HepG2 (cell line): ENCODE data around the gene FAM117A. TPM values are rescaled to one million over a fixed set of nuclear protein-coding genes. Genes with fewer than 3 reads are reported as not detected.

Experiments used
- DNMT3B ChIP-seq: conservative IDR thresholded peaks from 2 replicates; pipeline ENCODE4 v1.6.1; 2016; ENCODE audit warnings: missing biosample characterization, control low read depth
- FOXA1 ChIP-seq, 2 experiments: fragments of 450-650 bp in 1 of 2; sonication (generic) in 1 of 2; formaldehyde crosslinking in 1 of 2; IDR thresholded peaks; 2 replicates each; pipeline versions ENCODE4 v1.4.0 to v1.6.1; 2016 to 2020; ENCODE audit warnings: missing genetic modification reagents in 1 of 2
- MEIS2 ChIP-seq: sonication (generic); formaldehyde crosslinking; IDR thresholded peaks from 2 replicates; pipeline ENCODE4 v1.9.0; 2021; ENCODE audit warnings: mild to moderate bottlenecking, missing genetic modification reagents
- NCOA5 ChIP-seq: sonication (generic); formaldehyde crosslinking; IDR thresholded peaks from 2 replicates; pipeline ENCODE4 v1.4.0; 2020; ENCODE audit warnings: missing genetic modification reagents
- REPIN1 ChIP-seq: sonication (generic); formaldehyde crosslinking; IDR thresholded peaks from 2 replicates; pipeline ENCODE4 v1.8.0; 2022; ENCODE audit warnings: missing genetic modification reagents, low read depth, mild to moderate bottlenecking, borderline replicate concordance
- TOE1 ChIP-seq: sonication (generic); formaldehyde crosslinking; IDR thresholded peaks from 2 replicates; pipeline ENCODE4 v1.4.0; 2020; ENCODE audit warnings: mild to moderate bottlenecking, missing genetic modification reagents
- YEATS2 ChIP-seq: sonication (generic); formaldehyde crosslinking; IDR thresholded peaks from 2 replicates; pipeline ENCODE4 v1.4.0; 2020; ENCODE audit warnings: missing genetic modification reagents, borderline replicate concordance
- ZBTB40 ChIP-seq, 2 experiments: fragments of 450-650 bp in 1 of 2; sonication (generic) in 1 of 2; formaldehyde crosslinking in 1 of 2; IDR thresholded peaks; 2 replicates each; pipeline versions ENCODE4 v1.6.1 to v1.8.0; 2016 to 2022; ENCODE audit warnings: antibody characterized with exemption in 1 of 2, mild to moderate bottlenecking in 1 of 2, missing genetic modification reagents in 1 of 2
- ZBTB43 ChIP-seq: sonication (generic); formaldehyde crosslinking; conservative IDR thresholded peaks from 2 replicates; pipeline ENCODE4 v1.4.0; 2020; ENCODE audit warnings: missing genetic modification reagents
- ZNF580 ChIP-seq: IDR thresholded peaks from 2 replicates; pipeline ENCODE4 v1.6.1; 2016; ENCODE audit warnings: low read depth, borderline replicate concordance
- ZNF773 ChIP-seq: sonication (generic); formaldehyde crosslinking; IDR thresholded peaks from 2 replicates; pipeline ENCODE4 v1.4.0; 2020; ENCODE audit warnings: missing genetic modification reagents, borderline replicate concordance
- ZNF777 ChIP-seq: sonication (generic); formaldehyde crosslinking; IDR thresholded peaks from 2 replicates; pipeline ENCODE4 v1.4.0; 2020; ENCODE audit warnings: missing genetic modification reagents
- ZNF83 ChIP-seq: sonication (generic); formaldehyde crosslinking; IDR thresholded peaks from 2 replicates; pipeline ENCODE4 v1.4.0; 2020; ENCODE audit warnings: missing genetic modification reagents, mild to moderate bottlenecking, borderline replicate concordance
- ZXDC ChIP-seq: sonication (generic); formaldehyde crosslinking; IDR thresholded peaks from 2 replicates; pipeline ENCODE4 v1.5.0; 2020; ENCODE audit warnings: mild to moderate bottlenecking, missing genetic modification reagents
- polyA plus RNA-seq, 8 experiments: library from polyadenylated mRNA; depleted of rRNA in 3 of 8; stranded (reverse) in 7 of 8; unstranded in 1 of 8; fragments of >200 nt; fragmentation: Illumina TruSeq in 4 of 8; extraction: Trizol in 4 of 8; gene quantifications; 2 replicates each; pipeline versions ENCODE4 v1.2.1 to v1.2.3, GENCODE V29; 2011 to 2016; ENCODE audit warnings: low read depth in 4 of 8, missing spikeins in 1 of 8, mixed read lengths in 1 of 8; ENCODE audit not compliant: insufficient read depth in 1 of 8
- total RNA-seq, 5 experiments: library from RNA; depleted of rRNA; stranded (reverse); fragments of >200 nt; fragmentation: Illumina TruSeq; extraction: Trizol; gene quantifications; 2 replicates each; pipeline ENCODE4 v1.2.3, GENCODE V29; 2016; ENCODE audit warnings: low read depth in 1 of 5

FAM117A gene
- total and polyA plus RNA-seq, 2 of the 13 experiments (the other 11 are each of a cell fraction or from before 2014, with no cell fraction given): 12.1 to 19.8 TPM

- TF ChIP-seq ZXDC (CRISPR knock-in tag): peak; percentile 88; the same call in 1 of the 2 replicates
- TF ChIP-seq ZBTB43 (CRISPR knock-in tag): 0 out of 2 replicates have a peak, but pooled peaks have one; percentile 57
- peak; percentile 42; the same call in 1 of the 2 replicates for TF ChIP-seq DNMT3B (CRISPR knock-in tag)
- TF ChIP-seq FOXA1 (IDR thresholded peaks at IDR 0.05): no peak
- TF ChIP-seq FOXA1 (CRISPR knock-in tag; IDR thresholded peaks at IDR 0.05): peak; percentile 8; the same call in 1 of the 2 replicates
- TF ChIP-seq ZNF83 (CRISPR knock-in tag): peak; percentile 92; the same call in 1 of the 2 replicates
- TF ChIP-seq ZBTB40 (IDR thresholded peaks at IDR 0.05): no peak
- peak; percentile 91 for TF ChIP-seq ZBTB40 (CRISPR knock-in tag; IDR thresholded peaks at IDR 0.05)
- TF ChIP-seq ZNF777 (CRISPR knock-in tag): peak; percentile 63
- TF ChIP-seq REPIN1 (CRISPR knock-in tag): no peak; the same call in 1 of the 2 replicates
- TF ChIP-seq TOE1 (CRISPR knock-in tag): no peak
- TF ChIP-seq ZNF773 (CRISPR knock-in tag): peak; percentile 85; the same call in 1 of the 2 replicates
- TF ChIP-seq YEATS2 (CRISPR knock-in tag): peak; percentile 95; the same call in 1 of the 2 replicates
- TF ChIP-seq NCOA5: 0 out of 2 replicates have a peak, but pooled peaks have one; percentile 66
- peak; percentile 71; the same call in 1 of the 2 replicates for TF ChIP-seq MEIS2 (CRISPR knock-in tag)
- TF ChIP-seq ZNF580 (CRISPR knock-in tag): peak; percentile 94
Measured at GRCh38 chr17:49788478-49789242, 24.7 kb upstream of the FAM117A start, which contains the start of gene KAT7 (continued).
